Gastroesophageal sphincter (tissue), 3 donors: Measurements from ENCODE around the gene TNS3.

ENCODE experiments used
- POLR2AphosphoS5 ChIP-seq: sonication (generic); formaldehyde crosslinking; IDR thresholded peaks from one replicate; pipeline ENCODE4 v1.6.1; 2017; ENCODE audit warnings: antibody characterized with exemption
- TF ChIP-seq, protein P1 (sequence below), 4 experiments: fragments of 200-600 bp in 2 of 4; fragments of 450-650 bp in 2 of 4; sonication (generic) in 1 of 4; IDR thresholded peaks; one replicate each; pipeline ENCODE4 v1.5.1; 2017 to 2019; ENCODE audit warnings: antibody characterized with exemption in 4 of 4, mild to moderate bottlenecking in 2 of 4, moderate library complexity in 2 of 4

GRCh38 chr7:47529826-47530555, 51.9 kb downstream of the TNS3 start:
- TF ChIP-seq, protein P1, sequence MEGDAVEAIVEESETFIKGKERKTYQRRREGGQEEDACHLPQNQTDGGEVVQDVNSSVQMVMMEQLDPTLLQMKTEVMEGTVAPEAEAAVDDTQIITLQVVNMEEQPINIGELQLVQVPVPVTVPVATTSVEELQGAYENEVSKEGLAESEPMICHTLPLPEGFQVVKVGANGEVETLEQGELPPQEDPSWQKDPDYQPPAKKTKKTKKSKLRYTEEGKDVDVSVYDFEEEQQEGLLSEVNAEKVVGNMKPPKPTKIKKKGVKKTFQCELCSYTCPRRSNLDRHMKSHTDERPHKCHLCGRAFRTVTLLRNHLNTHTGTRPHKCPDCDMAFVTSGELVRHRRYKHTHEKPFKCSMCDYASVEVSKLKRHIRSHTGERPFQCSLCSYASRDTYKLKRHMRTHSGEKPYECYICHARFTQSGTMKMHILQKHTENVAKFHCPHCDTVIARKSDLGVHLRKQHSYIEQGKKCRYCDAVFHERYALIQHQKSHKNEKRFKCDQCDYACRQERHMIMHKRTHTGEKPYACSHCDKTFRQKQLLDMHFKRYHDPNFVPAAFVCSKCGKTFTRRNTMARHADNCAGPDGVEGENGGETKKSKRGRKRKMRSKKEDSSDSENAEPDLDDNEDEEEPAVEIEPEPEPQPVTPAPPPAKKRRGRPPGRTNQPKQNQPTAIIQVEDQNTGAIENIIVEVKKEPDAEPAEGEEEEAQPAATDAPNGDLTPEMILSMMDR (IDR thresholded peaks at IDR 0.05): no peak
- TF ChIP-seq POLR2AphosphoS5: no peak
